MV-4-11 (cell line): Measurements from ENCODE around the gene PIGM.

Experiments used
- DNase-seq: peaks from one replicate; lab custom pipeline; 2025; lab: John Stamatoyannopoulos, UW

Gene PIGM

DNA sequence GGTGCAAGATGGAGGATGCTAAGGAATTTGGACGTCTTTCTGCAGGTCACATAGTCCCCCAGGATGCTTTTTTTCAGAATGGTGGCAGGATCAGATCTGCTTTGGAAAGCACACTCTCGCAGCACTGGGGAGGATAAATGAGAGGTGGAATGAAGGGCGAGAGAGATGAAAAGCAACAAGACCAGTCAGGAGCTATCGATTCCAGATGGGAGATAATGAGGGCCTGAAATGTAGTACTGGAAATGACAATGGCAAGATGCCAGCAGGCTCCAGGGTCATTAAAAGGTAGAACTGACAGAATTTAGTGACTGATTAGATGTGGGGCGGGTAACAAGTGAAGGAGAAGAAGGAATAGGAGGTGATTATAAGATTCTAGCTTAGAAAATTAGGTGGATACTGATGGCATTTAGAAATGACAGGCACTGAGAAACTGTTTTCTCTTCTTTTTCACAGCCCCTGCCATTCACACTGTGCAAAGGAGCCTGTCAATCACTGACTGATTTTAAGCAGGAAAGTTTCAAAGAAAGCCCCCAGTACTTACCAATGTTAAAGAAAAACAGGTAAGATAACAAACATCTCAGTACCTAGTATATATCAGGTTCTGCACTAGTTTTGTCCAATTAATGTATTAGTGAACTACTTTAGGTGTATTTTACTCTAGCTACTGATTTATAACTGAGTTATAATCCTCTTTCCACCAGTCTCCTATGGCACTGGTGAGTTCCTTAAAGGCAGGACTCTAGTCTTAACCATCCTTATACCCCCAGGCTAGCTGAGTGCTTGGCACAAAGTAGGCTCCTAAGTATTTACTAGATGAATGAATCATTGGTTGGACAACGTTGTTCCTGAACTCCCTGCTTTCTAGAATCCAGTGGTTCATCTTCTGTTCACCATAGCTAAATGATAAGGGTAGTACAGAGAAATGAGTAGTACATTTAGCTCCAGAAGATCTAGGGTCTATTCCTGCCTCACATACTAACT lies 9.2 kb downstream of the PIGM start:
- DNase-seq, result no peak

DNA sequence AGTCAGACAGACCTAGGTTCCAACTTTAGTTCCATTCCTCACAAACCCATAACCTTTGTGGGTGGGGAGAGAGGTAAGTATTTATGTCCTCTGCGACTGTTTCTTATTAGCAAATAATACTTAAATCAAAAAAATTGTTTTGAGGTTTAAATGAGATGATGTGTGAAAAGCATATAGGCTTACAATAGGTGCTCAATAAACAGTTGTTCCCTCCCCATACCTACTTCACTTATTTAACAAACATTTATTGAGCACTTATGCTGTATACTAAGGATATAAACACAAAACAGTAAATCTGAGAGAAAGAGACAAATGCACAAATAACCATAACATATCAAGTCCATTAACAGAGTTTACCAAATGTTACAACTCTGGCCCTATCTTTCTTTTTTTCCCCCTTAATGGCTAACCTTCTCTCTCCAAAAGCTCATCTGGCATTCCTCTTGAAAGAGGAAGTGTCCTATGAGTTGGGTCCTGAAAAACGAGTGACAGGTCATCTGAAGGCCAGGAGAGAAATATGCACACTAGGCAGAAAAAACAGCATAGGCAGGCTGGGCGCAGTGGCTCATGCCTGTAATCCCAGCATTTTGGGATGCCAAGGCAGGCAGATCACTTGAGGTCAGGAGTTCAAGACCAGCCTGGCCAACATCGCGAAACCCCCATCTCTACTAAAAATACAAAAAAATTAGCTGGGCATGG lies 10.3 kb downstream of the PIGM start:
- no peak for DNase-seq

DNA sequence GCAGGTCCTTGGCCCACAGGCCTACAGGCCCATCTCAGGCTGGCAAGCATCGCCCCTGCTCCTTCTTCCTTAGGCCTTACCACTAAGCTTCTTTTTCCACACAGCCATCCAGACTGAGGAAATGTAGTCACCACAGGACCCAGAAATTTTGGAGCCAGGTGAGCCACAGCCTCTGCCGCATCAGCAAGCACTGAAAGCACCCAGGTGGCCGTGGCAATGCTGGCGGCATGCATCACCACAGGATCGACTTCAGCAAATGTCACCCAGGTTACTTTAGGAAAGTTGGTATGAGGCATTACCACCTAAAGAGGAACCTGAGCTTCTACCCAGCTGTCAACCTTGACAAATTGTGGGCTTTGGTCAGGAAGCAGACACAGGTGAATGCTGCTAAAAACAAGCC lies 11.6 kb downstream of the PIGM start:
- DNase-seq, result no peak

DNA sequence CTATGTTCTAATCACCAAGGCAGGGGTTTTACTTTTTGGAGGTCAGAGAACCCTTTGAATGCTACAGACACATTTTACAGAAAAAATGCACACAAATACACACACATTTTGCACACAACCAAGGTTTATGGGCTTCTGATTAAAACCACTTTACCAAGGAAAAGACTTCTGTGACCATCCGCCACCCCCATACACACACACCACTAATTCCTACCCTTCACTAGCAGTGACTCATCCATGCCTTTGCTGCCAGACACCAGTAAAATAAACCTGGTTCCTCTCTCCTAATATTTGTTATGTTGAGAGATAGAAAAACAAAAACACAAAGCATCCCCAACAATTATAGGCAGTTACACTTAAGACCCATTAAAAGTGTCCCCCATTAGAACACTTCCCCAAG lies 12.9 kb downstream of the PIGM start:
- peak; percentile 29 for DNase-seq

DNA sequence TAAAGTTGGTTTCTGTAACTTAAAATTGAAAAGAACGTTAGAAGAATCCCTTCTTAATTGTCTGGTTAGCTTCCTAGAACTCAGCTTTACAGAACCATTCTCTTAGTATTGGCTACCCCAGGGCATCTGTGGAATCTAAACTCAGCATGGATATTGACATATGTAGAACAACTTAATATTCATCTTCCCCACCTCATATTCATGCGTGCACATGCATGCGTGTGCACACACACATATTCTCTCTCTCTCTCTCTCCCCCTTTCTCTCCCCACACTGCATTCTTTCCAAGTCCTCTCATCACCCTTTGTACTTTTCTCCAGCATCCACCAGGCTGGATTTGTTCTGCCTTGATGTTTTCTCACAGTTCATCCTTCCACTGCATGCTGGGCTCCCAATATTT lies 13.4 kb downstream of the PIGM start:
- DNase-seq, result no peak

DNA sequence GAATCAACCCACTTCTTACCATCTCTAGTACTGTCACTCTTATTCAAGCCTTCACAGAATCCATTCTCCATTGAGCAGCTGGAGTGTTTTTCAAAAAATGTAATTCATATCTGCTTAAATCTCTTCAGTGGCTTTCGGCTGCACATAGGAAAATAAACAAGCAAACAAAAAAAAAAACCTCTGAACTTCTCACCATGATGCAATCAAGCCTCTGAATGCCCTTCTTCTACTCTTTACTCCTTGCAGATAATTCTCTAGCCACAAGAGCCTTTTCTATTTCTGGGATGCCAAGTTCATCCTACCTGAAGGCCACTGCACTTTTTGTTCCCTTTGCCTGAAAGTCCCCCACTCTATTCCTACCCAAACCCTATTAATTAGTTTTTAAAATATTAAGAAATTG lies 14.2 kb downstream of the PIGM start:
- DNase-seq, result no peak

DNA sequence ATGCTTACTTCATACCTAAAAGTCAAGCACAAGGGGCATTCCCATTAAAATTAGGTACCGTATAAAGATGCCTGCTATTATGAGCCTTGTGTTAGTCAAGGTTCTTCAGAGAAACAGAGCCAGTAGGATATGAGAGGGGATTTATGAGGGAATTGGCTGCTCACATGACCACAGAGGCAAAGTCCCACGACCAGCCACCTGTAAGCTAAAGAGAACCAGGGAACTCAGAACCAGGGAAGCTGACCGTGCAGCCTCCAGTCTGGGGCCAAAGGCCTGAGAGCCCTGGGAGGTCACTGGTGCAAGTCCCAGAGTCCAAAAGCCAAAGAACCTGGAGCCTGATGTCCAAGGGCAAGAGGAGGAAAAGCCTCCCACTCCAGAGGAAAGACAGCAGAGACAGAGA lies 20.0 kb downstream of the PIGM start:
- no peak for DNase-seq

DNA sequence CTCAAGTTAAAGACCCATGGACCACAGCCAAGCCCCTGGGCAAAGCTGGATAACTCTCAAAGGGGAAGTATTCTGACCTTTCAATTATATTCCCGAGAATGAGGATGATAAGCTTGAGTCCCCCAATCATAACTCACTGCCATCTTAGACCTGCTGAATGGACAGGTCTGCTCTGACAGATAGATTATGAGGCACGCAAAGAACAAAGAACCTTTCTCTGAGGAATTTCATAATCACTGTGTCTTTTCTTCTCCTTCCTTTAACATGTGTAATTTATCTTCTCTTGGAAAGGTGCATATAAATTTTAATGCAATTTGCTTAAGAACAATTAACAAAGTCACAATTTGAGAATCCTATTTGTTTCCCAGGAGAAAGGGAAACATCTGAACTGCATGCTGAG lies 22.0 kb downstream of the PIGM start:
- DNase-seq, result no peak

DNA sequence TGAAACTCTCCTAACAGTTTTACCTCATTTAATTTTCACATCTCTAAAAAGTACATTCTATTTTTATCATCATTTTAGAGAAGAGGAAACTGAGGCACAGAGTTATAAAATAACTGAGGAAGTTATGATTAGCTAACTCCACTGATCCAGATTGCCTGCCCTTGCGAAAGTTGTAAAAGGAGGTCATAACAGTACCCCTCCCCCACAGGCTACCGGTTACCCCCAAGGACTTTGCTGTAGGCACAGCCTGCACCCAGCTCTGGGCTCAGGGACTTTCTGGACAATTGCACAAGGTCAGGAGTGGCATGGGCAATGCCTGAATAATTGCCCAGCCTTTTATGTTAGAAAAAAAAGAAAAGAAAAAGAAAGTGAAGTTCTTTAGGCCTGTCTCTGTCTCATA lies 22.7 kb downstream of the PIGM start:
- no peak for DNase-seq

DNA sequence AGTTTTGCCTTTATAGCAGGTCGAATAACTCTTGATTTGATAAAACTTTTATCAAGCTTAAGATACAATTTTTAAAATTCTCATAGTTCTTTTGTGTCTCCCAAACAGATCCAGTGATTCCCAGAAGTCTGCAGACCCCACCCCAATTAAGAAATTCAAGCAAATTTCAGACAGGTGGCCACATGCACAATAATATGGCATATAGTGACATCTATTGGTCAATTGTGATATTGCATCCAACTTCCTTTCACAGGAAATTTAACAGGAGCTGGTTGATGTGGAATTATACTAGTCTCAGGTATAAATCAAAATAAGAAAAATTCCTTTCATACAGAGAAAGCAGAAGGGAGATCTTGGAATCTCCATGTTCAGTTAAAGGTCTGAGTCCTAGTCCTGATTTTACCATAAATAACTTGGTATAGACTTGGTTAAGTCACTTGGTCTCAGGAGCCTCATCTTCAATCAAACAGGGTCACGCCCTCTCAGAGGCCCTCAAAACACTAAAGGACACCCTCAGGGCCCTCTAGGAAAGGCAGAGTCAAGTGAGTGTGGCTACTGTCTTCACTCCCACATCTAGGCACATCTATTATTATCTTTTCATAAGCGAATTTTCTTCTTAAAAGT lies 24.1 kb downstream of the PIGM start:
- peak; percentile 1 for DNase-seq

DNA sequence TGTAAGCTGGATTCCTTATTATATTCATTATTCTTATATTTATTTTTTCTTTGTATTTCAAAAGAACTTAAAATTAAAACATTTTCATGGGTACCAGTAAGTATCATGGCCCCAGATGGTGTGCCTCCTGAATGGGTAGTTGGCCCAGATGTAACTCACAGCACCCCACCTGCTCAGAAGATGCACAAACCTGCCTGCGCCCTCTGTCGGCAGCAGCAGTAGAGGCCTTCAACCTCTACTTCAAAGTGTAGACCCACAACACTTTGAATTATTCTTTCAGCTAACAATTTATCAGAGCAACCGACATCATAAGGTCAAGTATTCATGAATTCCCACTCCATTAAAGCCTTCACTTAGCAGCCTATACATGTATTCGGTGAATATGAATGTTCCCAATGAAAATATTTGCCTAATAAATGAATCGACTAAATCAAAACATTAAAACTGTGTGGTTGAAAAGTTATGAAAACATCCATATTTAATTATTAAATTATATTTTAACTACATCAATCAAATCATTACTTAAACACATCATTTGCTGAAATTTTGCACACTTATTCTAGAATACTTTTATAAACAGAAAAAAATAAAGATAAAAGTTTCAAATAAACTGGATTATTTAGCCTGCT lies 25.4 kb downstream of the PIGM start:
- peak; percentile 49 for DNase-seq

DNA sequence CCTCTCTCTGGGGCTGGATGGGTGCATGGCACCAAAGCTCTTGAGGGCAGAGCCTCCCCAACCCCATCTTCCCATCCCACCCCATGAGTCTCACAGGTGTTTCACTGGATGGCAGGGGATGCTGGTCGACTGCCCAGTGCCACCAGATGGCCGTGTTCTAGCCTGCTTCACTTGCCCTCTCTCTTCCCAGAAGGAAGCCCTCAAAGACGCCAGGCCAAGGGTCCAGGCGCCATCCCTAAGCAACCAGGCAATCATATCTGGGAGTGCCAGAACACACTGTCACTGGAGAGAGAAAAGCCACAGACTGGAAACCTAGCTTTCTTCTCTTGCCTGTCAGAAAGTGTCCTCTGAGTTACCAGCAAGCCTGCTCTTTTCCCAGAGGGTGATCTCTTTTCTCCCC lies 26.7 kb downstream of the PIGM start:
- DNase-seq, result no peak

DNA sequence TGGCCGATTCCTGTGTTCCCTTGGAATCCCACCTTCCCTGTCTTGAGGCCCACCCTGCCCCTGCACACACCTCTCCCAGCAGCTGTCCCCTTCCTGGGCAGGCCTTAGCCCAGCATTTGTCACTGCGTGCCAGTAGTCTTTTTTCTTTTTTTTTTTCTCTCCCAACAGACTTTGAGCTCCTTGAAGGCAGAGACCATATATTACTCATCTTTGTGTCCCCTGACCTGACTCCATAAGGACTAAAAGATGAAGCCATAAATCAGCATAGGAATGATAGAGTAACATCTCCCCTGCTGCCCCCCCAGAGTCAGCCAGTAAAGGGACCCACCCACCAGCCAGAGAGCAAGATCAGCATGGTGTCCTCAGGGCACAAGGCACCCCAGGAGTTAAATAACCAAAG lies 27.4 kb downstream of the PIGM start:
- no peak for DNase-seq

DNA sequence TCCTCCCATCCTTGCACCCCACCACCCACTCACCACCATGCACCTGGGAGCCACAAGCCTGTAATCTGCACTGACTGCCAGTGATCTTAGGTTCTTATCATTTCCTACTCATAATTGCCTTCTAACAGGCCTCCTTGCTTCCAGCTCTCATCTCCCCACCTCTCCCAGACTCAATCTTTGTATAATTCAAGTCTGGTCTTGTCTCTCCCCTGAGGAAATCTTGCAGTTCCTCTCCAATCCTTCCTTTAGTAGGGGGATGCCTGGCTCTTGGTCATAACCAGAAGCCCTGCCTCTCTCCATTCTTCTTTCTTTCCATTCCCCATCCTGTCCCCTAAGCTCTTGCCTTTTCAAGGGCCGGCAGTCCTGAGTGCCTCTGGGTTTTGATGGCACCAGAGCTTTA lies 27.8 kb downstream of the PIGM start:
- no peak for DNase-seq

DNA sequence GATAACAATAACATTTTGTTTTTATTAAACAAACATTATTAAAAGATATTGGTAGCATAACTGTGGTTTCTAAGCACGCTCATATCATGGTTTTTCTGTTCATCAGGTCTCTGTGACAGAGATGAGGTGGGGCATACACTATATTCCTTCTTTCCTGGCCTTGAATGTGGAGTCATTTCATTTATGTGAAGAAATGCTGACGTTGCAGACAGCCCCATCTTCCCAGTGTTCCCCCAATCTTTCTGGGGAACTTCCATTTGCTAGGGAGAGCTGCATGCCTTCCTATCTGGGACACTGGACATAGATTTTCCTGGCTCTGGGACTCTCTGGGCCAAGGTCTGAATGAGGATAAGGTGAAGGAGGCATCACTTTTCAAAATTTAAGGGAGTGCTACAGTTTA lies 30.4 kb downstream of the PIGM start:
- DNase-seq, result no peak

DNA sequence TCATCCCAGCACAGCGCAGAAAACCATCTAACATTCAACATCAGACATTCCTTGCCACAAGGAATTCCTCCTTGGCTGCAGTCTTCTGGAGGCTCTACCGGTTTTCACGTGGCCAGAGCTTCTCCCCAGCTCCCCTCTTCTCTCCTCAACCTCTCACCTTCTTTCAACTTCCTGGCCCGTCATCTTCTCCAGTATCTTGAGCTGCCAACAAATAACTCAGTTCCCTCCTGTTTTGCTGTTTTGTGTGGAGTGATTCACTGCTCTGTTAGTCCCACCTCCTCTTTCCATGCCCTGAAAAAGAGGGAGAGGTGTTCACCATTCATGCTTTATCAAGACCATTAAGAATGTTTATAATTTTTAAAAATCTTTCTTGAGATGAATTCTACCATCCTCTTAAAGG lies 32.6 kb downstream of the PIGM start:
- no peak for DNase-seq

DNA sequence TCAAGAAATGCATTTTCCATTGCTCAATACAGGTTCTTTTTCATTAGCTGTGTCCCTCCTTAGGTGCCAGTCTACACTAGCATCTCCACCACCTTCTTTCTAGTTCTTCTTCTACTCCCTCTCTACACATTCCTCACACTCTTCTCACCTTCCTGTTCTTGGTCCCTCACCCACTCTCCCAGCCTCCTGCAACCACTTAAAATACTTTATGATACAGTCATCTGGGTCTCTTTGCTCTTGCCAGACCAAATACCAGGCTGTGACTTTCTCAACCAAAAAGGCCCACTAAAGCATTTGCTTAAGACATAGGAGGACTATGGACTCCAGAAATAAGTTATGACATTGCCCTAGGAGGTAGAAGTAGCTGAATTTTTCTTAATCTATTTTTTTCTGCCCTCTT lies 35.1 kb downstream of the PIGM start:
- DNase-seq, result no peak

DNA sequence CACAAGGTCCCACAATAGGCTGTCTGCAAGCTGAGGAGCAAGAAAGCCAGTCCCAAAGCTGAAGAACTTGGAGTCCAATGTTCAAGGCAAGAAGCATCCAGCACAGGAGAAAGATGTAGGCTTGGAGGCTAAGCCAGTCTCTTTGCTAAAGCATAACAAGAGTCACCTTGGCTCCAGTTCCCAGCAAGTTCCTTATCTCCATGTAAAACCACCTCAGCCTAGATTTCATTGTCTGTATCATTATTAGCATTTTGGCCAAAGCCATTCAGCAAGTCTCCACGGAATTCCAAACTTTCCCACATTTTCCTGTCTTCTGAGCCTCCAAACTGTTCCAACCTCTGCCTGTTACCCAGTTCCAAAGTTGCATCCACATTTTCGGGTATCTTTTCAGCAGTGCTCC lies 36.9 kb downstream of the PIGM start:
- no peak for DNase-seq

DNA sequence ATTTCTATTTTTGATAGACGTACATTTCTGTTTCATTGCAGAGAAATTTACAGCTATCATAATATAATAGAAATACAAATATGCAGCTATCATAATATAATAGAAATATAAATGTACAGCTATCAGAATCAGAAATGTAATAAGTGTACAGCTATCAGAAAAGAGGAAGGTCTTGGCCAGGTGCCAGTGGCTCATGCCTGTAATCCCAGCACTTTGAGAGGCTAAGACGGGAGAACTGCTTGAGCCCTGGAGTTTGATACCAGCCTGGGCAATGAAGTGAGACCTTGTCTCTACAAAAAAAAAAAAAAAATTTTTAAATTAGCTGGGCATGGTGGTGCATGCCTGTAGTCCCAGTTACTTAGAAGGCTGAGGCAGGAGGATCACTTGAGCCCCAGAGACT lies 37.9 kb downstream of the PIGM start:
- no peak for DNase-seq

DNA sequence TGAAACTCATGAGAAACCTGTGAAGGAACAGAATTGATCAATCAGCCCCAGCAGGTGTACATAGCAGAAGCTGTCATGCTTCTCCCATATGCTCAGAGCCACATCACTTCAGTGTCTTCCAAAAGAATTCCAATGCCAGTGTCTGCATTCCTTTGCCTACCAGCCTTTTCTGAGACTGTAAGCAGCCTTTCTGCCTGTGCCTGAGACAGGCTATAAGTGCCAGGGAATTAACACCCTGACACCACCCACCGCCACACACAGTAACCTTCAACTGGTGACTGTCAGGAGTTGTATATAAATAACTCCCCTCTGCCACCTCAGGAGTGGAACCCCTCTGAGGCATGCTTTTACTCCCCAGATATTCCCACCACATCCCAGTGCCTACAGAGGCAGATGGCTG lies 39.6 kb downstream of the PIGM start:
- DNase-seq, result no peak

DNA sequence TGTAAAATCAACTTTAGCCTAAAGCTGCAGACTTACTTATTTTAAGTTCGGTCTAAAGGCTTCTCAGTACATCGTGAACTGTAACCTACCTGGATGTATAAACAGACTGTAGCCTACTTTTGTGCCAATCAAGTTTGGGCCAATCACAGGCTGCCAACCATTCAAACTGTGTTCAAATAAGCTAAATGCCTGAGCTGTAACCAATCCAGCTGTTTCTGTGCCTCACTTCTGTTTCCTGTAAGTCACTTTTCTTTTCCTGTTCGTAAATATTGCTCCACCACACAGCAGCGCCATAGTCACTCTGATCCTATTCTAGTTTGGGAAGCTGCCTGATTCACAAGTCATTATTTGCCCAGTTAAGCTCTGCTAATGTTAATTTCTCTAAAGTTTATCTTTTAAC lies 40.3 kb downstream of the PIGM start:
- peak; percentile 75 for DNase-seq

DNA sequence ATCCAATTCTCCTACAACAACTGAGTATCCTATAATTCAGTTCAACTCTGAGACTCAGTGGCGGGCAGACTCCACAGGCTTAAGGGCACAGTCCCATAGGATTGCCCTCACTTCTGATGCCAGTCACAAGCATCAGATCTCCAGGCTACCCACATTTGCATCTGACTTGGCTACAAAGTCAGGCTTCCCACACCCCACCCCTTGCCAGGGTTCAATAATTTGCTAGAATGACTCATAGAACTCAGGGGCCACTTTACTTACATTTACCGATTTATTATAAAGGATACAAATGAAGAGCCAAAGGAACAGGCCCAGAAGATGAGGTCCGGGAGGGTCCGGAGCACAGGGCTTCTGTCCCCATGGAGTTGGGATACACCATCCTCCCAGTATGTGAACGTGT lies 41.8 kb downstream of the PIGM start:
- no peak for DNase-seq

DNA sequence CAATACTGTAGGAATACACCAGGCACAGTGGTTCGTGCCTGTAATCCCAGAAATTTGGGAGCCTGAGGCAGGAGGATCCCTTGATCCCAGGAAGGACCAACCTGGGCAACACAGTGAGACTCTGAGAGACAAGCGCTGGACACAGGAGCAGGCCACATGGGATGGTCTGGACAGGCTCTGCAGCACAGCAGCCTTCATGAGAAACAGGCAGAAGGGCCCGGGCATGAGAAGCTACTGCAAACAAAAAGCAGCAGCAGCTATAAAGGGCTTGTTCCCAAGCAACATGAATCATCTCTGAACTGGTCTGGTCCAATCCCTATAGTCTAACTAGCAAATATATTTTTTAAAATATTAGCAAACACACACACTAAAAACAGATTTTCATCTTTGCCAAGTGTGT lies 42.2 kb downstream of the PIGM start:
- DNase-seq, result no peak
